GM12878 (cell line): ENCODE data around the gene UXS1. TPM values are rescaled to one million over a fixed set of nuclear protein-coding genes. Genes with fewer than 3 reads are reported as not detected.

Experiments used
- ATAC-seq: fragments of 200-7000 bp; cut with Tn5 transposase; 3 replicates; pipeline ENCODE4 v1.9.1; 2020; ENCODE audit warnings: mild to moderate bottlenecking, moderate library complexity
- BruUV-seq: library from RNA; stranded (reverse); fragments of 400-500 nt; replicated peaks from 2 replicates; lab custom pipeline; 2021; lab: Mats Ljungman, UMichigan
- CTCF ChIA-PET: fragments of 300-600 bp; sonication (Branson Sonifier 250); formaldehyde crosslinking; extraction: SDS; loops from one replicate; lab custom pipeline; 2021; ENCODE audit warnings: inconsistent platforms; lab: Yijun Ruan, JAX
- POLR2A ChIA-PET: fragments of 350-600 bp; formaldehyde crosslinking; extraction: SDS; loops from one replicate; lab custom pipeline; 2021; ENCODE audit warnings: inconsistent platforms; lab: Charles Lee
- RAD21 ChIA-PET: fragments of 300-600 bp; sonication (Branson Sonifier 250); formaldehyde crosslinking; loops from one replicate; lab custom pipeline; 2023; ENCODE audit warnings: antibody characterized with exemption; ENCODE audit not compliant: unreplicated experiment; lab: Charles Lee
- SMC1A ChIA-PET: fragments of 300-600 bp; sonication (Branson Sonifier 250); formaldehyde crosslinking; loops from one replicate; lab custom pipeline; 2023; ENCODE audit not compliant: unreplicated experiment, uncharacterized antibody; lab: Charles Lee
- DNase-seq: peaks from one replicate; pipeline ENCODE4 v3.0.0-alpha.2; 2011; ENCODE audit warnings: low read depth, low spot score
- FAIRE-seq: peaks from 3 replicates; lab custom pipeline; 2011; peaks lifted over from hg19 to GRCh38; lab: Jason Lieb, UNC
- H2AFZ ChIP-seq: 2 replicates; pipeline ENCODE4 v1.6.0; 2011; ENCODE audit warnings: low read depth, low read length, control low read depth; ENCODE audit not compliant: control insufficient read depth
- H3K27ac ChIP-seq: 2 replicates; pipeline ENCODE4 v1.5.1; 2011; ENCODE audit warnings: control low read depth; ENCODE audit not compliant: control insufficient read depth, insufficient read depth
- H3K27me3 ChIP-seq, 2 experiments: replicated peaks in 1 of 2; 2 replicates each; pipeline versions ENCODE4 v1.6.0 to v1.6.1; 2011; ENCODE audit warnings: low read length in 1 of 2; ENCODE audit not compliant: control insufficient read depth in 2 of 2, insufficient read depth in 2 of 2
- H3K36me3 ChIP-seq, 2 experiments: 2 replicates each; pipeline ENCODE4 v1.5.1; 2011; ENCODE audit warnings: low read length in 1 of 2; ENCODE audit not compliant: control insufficient read depth in 2 of 2, insufficient read depth in 2 of 2
- H3K4me1 ChIP-seq: 2 replicates; pipeline ENCODE4 v1.6.1; 2011; ENCODE audit warnings: mild to moderate bottlenecking, low read length, moderate library complexity, mixed read lengths; ENCODE audit not compliant: control insufficient read depth, insufficient read depth
- H3K4me2 ChIP-seq: 2 replicates; pipeline ENCODE4 v1.6.0; 2011; ENCODE audit warnings: control low read depth; ENCODE audit not compliant: control insufficient read depth, insufficient read depth
- H3K4me3 ChIP-seq: fragments of 200-600 bp; sonication (generic); 2 replicates; pipeline ENCODE4 v1.5.1; 2016
- H3K79me2 ChIP-seq: 2 replicates; pipeline ENCODE4 v1.6.0; 2011; ENCODE audit warnings: low read length; ENCODE audit not compliant: control insufficient read depth, insufficient read depth
- H3K9ac ChIP-seq: 2 replicates; pipeline ENCODE4 v1.8.0; 2011; ENCODE audit warnings: low read length, control low read depth, mixed read lengths; ENCODE audit not compliant: control insufficient read depth, insufficient read depth
- H3K9me3 ChIP-seq: replicated peaks from 3 replicates; pipeline ENCODE4 v1.5.1; 2011; ENCODE audit warnings: mild to moderate bottlenecking, low read length; ENCODE audit not compliant: control insufficient read depth, insufficient read depth
- H4K20me1 ChIP-seq: 2 replicates; pipeline ENCODE4 v1.6.0; 2011; ENCODE audit not compliant: control insufficient read depth, insufficient read depth
- BHLHE40 ChIP-seq, 2 experiments: fragments of 450-650 bp in 1 of 2; IDR thresholded peaks; 2 replicates each; pipeline ENCODE4 v1.6.1; 2011 to 2017; ENCODE audit warnings: low read depth in 2 of 2, borderline replicate concordance in 1 of 2, improper control_type of control experiment in 1 of 2, low read length in 1 of 2, mild to moderate bottlenecking in 1 of 2
- KDM1A ChIP-seq: fragments of 200-600 bp; sonication (generic); IDR thresholded peaks from 2 replicates; pipeline ENCODE4 v1.6.1; 2016; ENCODE audit warnings: borderline replicate concordance
- MEF2B ChIP-seq: fragments of 450-650 bp; IDR thresholded peaks from 2 replicates; pipeline ENCODE4 v1.6.1; 2018; ENCODE audit warnings: mild to moderate bottlenecking, moderate library complexity; ENCODE audit not compliant: partially characterized antibody, poor library complexity, severe bottlenecking
- PAX5 ChIP-seq: IDR thresholded peaks from 2 replicates; pipeline ENCODE4 v1.6.1; 2011; ENCODE audit warnings: low read depth, low read length, borderline replicate concordance
- WGBS: methylation state at CpG from one replicate; pipeline ENCODE4 v1.1.6; 2016; ENCODE audit warnings: low lambda C conversion rate; ENCODE audit not compliant: insufficient replicate concordance, insufficient coverage; ENCODE audit errors: missing lambda C conversion rate; 5-methylcytosine and 5-hydroxymethylcytosine counted together
- in situ Hi-C: fragments of 300-500 bp; cut with MboI; formaldehyde crosslinking; loops from 9 replicates; pipeline ENCODE4 v1.14.3; 2018; ENCODE audit warnings: mixed read lengths
- intact Hi-C: fragments of 100-400 bp; cut with micrococcal nuclease; formaldehyde crosslinking; loops from one replicate; pipeline ENCODE4 v1.14.2; 2022; ENCODE audit not compliant: unreplicated experiment
- polyA plus RNA-seq, 11 experiments: library from polyadenylated mRNA; depleted of rRNA in 4 of 11; unstranded in 6 of 11; stranded (reverse) in 5 of 11; fragments of >200 nt; fragmentation: Nextera tagmentation in 4 of 11; fragmentation: Illumina TruSeq in 1 of 11; extraction: Ambion mirVana in 4 of 11; extraction: Trizol in 1 of 11; gene quantifications; 1 replicate in 1 of 11; 2 replicates in 10 of 11; pipeline versions ENCODE4 v1.2.1 to v1.2.3, GENCODE V29; 2011 to 2016; ENCODE audit warnings: inconsistent platforms in 2 of 11, missing spikeins in 2 of 11, low read depth in 1 of 11
- total RNA-seq, 4 experiments: library from RNA; depleted of rRNA in 3 of 4; stranded (reverse); fragments of >200 nt in 3 of 4; fragmentation: Illumina TruSeq in 1 of 4; extraction: Trizol in 1 of 4; gene quantifications; 2 replicates each; pipeline versions ENCODE4 v1.2.1 to v1.2.3, GENCODE V29; 2013 to 2021
- TF ChIP-seq, protein P1 (sequence below): fragments of 450-650 bp; IDR thresholded peaks from 2 replicates; pipeline ENCODE4 v1.6.1; 2016; ENCODE audit warnings: mild to moderate bottlenecking
- TF ChIP-seq, protein P2 (sequence below): fragments of 450-650 bp; formaldehyde crosslinking; IDR thresholded peaks from 2 replicates; pipeline ENCODE4 v1.4.0; 2022; ENCODE audit warnings: mild to moderate bottlenecking, moderate library complexity
- TF ChIP-seq, protein P3 (sequence below): IDR thresholded peaks from 2 replicates; pipeline ENCODE4 v1.6.1; 2012; ENCODE audit warnings: low read length, inconsistent platforms

UXS1 gene
- total and polyA plus RNA-seq, 10 of the 15 experiments (the other 5 are each of a cell fraction or from before 2014, with no cell fraction given) = 6.0 to 25.4 (median 24.0) TPM

DNA sequence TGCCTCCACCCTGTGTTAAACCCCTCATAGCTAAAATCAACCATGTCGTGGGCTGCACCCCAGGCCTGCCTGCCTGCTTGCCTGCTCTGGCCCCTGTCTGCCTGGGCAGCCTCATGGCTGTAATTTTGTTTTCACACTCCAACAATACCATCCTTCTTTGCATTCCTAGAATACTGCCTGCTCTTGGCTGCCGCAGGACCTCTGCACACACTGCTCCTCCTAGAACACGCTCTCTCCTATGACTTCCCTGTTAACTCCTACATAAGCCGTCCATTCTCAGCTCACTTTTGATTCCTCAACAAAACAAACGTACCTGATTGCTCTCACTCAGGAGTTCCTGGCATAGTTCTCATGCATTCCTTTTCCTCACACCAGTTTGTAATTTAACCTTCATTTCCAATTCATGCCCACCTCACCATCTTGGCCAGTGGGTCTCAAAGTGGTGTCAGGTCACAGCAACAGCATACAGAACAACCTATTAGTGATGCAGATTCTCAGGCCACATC, 2.5 kb downstream of the UXS1 start:
- H3K4me2 ChIP-seq = peak overlapping the region; percentile 57

More for the DNA sequence above, 2.5 kb downstream of the UXS1 start:
- SMC1A ChIA-PET = interaction anchor here (1.2 kb wide), 1 partner anchor 25 kb away, joined by 3 read pairs; no protein-coding TSS in a partner anchor
- Histone ChIP-seq H2AFZ (no peak overlapping the region), H3K36me3 (no peaks in the 10 kb centered on the region), H3K9me3 (no peaks in the 10 kb centered on the region), H3K27ac (no peak overlapping the region), H3K4me1 (peaks cover 18% of the 10 kb centered on the region), H3K9ac (no peak overlapping the region), H3K79me2 (peaks cover 48% of the 10 kb centered on the region), H3K4me3 (peak overlapping the region; percentile 52; the same call in 1 of the 2 replicates), H3K27me3 (no peaks in the 10 kb centered on the region), H4K20me1 (no peaks in the 10 kb centered on the region)
- in situ Hi-C loops = no loop called here
- POLR2A ChIA-PET = no interaction called here
- 78% methylated on average over 5 of the region's 5 CpGs for WGBS
- RAD21 ChIA-PET = no interaction called here
- BruUV-seq = no TSS peak
- CTCF ChIA-PET = interaction anchor here (1.0 kb wide), 1 partner anchor 86 kb away, joined by 3 read pairs; no protein-coding TSS in a partner anchor
- FAIRE-seq = no peak
- intact Hi-C loops = loop anchor here (2.0 to 5.0 kb wide), 2 partner anchors 85 to 444 kb away; no protein-coding TSS in a partner anchor
- DNase-seq = no peak
- no peak for ATAC-seq
- TF ChIP-seq BHLHE40 (IDR thresholded peaks at IDR 0.05; ENCODE audit: borderline replicate concordance in 1 of 2, low read depth in 2 of 2, low read length in 1 of 2) (no peak), MEF2B (no peak), PAX5 (no peak), KDM1A (no peak)
- TF ChIP-seq, protein P1, sequence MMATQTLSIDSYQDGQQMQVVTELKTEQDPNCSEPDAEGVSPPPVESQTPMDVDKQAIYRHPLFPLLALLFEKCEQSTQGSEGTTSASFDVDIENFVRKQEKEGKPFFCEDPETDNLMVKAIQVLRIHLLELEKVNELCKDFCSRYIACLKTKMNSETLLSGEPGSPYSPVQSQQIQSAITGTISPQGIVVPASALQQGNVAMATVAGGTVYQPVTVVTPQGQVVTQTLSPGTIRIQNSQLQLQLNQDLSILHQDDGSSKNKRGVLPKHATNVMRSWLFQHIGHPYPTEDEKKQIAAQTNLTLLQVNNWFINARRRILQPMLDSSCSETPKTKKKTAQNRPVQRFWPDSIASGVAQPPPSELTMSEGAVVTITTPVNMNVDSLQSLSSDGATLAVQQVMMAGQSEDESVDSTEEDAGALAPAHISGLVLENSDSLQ = no peak
- TF ChIP-seq, protein P2, sequence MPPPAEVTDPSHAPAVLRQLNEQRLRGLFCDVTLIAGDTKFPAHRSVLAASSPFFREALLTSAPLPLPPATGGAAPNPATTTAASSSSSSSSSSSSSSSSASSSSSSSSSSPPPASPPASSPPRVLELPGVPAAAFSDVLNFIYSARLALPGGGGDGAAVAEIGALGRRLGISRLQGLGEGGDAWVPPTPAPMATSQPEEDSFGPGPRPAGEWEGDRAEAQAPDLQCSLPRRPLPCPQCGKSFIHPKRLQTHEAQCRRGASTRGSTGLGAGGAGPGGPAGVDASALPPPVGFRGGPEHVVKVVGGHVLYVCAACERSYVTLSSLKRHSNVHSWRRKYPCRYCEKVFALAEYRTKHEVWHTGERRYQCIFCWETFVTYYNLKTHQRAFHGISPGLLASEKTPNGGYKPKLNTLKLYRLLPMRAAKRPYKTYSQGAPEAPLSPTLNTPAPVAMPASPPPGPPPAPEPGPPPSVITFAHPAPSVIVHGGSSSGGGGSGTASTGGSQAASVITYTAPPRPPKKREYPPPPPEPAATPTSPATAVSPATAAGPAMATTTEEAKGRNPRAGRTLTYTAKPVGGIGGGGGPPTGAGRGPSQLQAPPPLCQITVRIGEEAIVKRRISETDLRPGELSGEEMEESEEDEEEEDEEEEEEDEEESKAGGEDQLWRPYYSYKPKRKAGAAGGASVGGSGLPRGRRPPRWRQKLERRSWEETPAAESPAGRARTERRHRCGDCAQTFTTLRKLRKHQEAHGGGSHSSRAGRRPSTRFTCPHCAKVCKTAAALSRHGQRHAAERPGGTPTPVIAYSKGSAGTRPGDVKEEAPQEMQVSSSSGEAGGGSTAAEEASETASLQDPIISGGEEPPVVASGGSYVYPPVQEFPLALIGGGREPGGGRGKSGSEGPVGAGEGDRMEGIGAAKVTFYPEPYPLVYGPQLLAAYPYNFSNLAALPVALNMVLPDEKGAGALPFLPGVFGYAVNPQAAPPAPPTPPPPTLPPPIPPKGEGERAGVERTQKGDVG (CRISPR knock-in tag) = no peak
- TF ChIP-seq, protein P3, sequence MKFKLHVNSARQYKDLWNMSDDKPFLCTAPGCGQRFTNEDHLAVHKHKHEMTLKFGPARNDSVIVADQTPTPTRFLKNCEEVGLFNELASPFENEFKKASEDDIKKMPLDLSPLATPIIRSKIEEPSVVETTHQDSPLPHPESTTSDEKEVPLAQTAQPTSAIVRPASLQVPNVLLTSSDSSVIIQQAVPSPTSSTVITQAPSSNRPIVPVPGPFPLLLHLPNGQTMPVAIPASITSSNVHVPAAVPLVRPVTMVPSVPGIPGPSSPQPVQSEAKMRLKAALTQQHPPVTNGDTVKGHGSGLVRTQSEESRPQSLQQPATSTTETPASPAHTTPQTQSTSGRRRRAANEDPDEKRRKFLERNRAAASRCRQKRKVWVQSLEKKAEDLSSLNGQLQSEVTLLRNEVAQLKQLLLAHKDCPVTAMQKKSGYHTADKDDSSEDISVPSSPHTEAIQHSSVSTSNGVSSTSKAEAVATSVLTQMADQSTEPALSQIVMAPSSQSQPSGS = no peak
